Peyer's patch (tissue), 4 donors: ENCODE results near the gene RAD51. TPM values are rescaled to one million over a fixed set of nuclear protein-coding genes. Genes with fewer than 3 reads are reported as not detected.

Experiments
- DNase-seq, 3 donors: peaks; one replicate each; pipeline ENCODE4 v3.0.0-alpha.2; 2017 to 2019
- H3K27ac ChIP-seq, 4 donors: fragments of 200-600 bp; sonication (generic); one replicate each; pipeline ENCODE4 v1.5.1; 2016 to 2019
- H3K27me3 ChIP-seq, 2 donors: fragments of 200-600 bp; sonication (generic); one replicate each; pipeline ENCODE4 v1.5.1; 2019
- H3K36me3 ChIP-seq, 3 donors: fragments of 200-600 bp; sonication (generic); one replicate each; pipeline ENCODE4 v1.5.1; 2016 to 2019
- H3K4me1 ChIP-seq, 4 donors: fragments of 200-600 bp; sonication (generic); one replicate each; pipeline ENCODE4 v1.5.1; 2016 to 2019
- H3K4me3 ChIP-seq, 4 donors: fragments of 200-600 bp; sonication (generic); 1 replicate in 3 of 4; 2 replicates in 1 of 4; pipeline ENCODE4 v1.5.1; 2016 to 2019; ENCODE audit warnings: mild to moderate bottlenecking in 1 of 4
- H3K9me3 ChIP-seq, 4 donors: fragments of 200-600 bp; sonication (generic); one replicate each; pipeline ENCODE4 v1.5.1; 2016 to 2019; ENCODE audit warnings: mild to moderate bottlenecking in 1 of 4
- POLR2A ChIP-seq, 2 donors: fragments of 450-650 bp; IDR thresholded peaks; one replicate each; pipeline ENCODE4 v1.5.1; 2017; ENCODE audit warnings: antibody characterized with exemption in 2 of 2, mild to moderate bottlenecking in 2 of 2, moderate library complexity in 2 of 2
- total RNA-seq, 4 donors: library from RNA; depleted of rRNA; stranded (reverse); fragments of >200 nt; gene quantifications; one replicate each; pipeline ENCODE4 v1.1.0, GENCODE V29; 2016
- TF ChIP-seq, protein P1 (sequence below), 6 experiments: fragments of 450-650 bp in 4 of 6; fragments of 200-600 bp in 2 of 6; sonication (generic) in 1 of 6; IDR thresholded peaks; one replicate each; pipeline ENCODE4 v1.5.1; 2017 to 2019; ENCODE audit warnings: antibody characterized with exemption in 6 of 6, mild to moderate bottlenecking in 3 of 6, moderate library complexity in 1 of 6

Gene RAD51
- total RNA-seq, 4 donors from 2014 or later: 1.1 to 7.4 (median 1.2) TPM; not detected in 1

GRCh38 chr15:40743485-40743901 lies 48.5 kb downstream of the RAD51 start:
- H3K27ac ChIP-seq: peak overlapping the region in 3 of 4 donors; percentile 52 to 85 (median 60)
- no peaks in the 10 kb centered on the region for H3K27me3 ChIP-seq
- H3K4me1 ChIP-seq: peaks cover 0 to 27% (median 2%) of the 10 kb centered on the region in 4 donors
- no peak for TF ChIP-seq POLR2A (IDR thresholded peaks at IDR 0.05)
- TF ChIP-seq, protein P1, sequence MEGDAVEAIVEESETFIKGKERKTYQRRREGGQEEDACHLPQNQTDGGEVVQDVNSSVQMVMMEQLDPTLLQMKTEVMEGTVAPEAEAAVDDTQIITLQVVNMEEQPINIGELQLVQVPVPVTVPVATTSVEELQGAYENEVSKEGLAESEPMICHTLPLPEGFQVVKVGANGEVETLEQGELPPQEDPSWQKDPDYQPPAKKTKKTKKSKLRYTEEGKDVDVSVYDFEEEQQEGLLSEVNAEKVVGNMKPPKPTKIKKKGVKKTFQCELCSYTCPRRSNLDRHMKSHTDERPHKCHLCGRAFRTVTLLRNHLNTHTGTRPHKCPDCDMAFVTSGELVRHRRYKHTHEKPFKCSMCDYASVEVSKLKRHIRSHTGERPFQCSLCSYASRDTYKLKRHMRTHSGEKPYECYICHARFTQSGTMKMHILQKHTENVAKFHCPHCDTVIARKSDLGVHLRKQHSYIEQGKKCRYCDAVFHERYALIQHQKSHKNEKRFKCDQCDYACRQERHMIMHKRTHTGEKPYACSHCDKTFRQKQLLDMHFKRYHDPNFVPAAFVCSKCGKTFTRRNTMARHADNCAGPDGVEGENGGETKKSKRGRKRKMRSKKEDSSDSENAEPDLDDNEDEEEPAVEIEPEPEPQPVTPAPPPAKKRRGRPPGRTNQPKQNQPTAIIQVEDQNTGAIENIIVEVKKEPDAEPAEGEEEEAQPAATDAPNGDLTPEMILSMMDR (IDR thresholded peaks at IDR 0.05): no peak
- DNase-seq: peak in 2 of 3 donors; percentile 57 to 73
- H3K9me3 ChIP-seq: no peaks in the 10 kb centered on the region
- peaks cover 0 to 78% (median 0%) of the 10 kb centered on the region in 3 donors for H3K36me3 ChIP-seq
- H3K4me3 ChIP-seq: no peak overlapping the region

GRCh38 chr15:40743921-40744814 lies 49.2 kb downstream of the RAD51 start:
- Histone ChIP-seq H3K27ac (peak overlapping the region in 3 of 4 donors; percentile 52 to 85 (median 60)), H3K4me1 (peaks cover 0 to 29% (median 2%) of the 10 kb centered on the region in 4 donors), H3K27me3 (no peaks in the 10 kb centered on the region), H3K36me3 (peaks cover 0 to 74% (median 0%) of the 10 kb centered on the region in 3 donors), H3K9me3 (no peaks in the 10 kb centered on the region), H3K4me3 (no peak overlapping the region)
- TF ChIP-seq, protein P1 (IDR thresholded peaks at IDR 0.05): no peak
- TF ChIP-seq POLR2A (IDR thresholded peaks at IDR 0.05): no peak
- DNase-seq: peak in 2 of 3 donors; percentile 52 to 71

- Histone ChIP-seq H3K9me3 (no peaks in the 10 kb centered on the region), H3K4me1 (peaks cover 0 to 29% (median 2%) of the 10 kb centered on the region in 4 donors), H3K27me3 (no peaks in the 10 kb centered on the region), H3K36me3 (peaks cover 0 to 68% (median 0%) of the 10 kb centered on the region in 3 donors), H3K4me3 (no peak overlapping the region), H3K27ac (peak overlapping the region in 3 of 4 donors; percentile 52 to 85 (median 60))
- no peak for DNase-seq
- no peak for TF ChIP-seq POLR2A (IDR thresholded peaks at IDR 0.05)
- TF ChIP-seq, protein P1 (IDR thresholded peaks at IDR 0.05): no peak
Observed at GRCh38 chr15:40744815-40745152, 49.8 kb downstream of the RAD51 start.

DNA sequence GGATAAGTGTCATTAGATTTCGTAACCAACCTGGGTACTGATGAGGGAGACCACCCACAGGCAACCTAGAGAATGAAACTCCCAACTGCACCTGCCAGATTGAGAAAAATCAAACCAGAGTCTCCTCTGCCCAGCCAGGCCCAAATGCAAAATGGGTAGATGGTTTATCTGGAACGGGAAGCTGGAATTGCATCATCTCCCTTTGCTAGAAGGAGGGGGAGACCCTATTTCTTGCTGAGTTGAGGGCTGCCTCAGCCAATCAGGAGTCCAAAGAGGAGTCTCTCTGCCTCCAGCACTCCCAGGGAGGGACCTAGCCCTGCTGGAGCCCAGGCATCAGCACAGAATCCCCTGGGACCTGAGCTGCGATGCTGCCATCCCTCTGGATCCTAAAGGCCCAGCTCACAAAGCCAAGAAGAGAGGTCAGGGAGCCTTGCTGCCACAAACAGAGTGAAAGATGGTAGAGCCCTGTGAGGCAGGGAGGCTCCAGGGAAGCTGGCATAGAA lies 52.0 kb downstream of the RAD51 start:
- Histone ChIP-seq H3K4me1 (peaks cover 0 to 37% (median 2%) of the 10 kb centered on the region in 4 donors), H3K4me3 (peak overlapping the region in 1 of 4 donors; percentile 3), H3K36me3 (peaks cover 0 to 64% (median 0%) of the 10 kb centered on the region in 3 donors), H3K27me3 (no peaks in the 10 kb centered on the region), H3K27ac (peak overlapping the region in 1 of 4 donors; percentile 81), H3K9me3 (no peaks in the 10 kb centered on the region)
- no peak for DNase-seq
- TF ChIP-seq, protein P1 (IDR thresholded peaks at IDR 0.05): no peak
- no peak for TF ChIP-seq POLR2A (IDR thresholded peaks at IDR 0.05)

DNA sequence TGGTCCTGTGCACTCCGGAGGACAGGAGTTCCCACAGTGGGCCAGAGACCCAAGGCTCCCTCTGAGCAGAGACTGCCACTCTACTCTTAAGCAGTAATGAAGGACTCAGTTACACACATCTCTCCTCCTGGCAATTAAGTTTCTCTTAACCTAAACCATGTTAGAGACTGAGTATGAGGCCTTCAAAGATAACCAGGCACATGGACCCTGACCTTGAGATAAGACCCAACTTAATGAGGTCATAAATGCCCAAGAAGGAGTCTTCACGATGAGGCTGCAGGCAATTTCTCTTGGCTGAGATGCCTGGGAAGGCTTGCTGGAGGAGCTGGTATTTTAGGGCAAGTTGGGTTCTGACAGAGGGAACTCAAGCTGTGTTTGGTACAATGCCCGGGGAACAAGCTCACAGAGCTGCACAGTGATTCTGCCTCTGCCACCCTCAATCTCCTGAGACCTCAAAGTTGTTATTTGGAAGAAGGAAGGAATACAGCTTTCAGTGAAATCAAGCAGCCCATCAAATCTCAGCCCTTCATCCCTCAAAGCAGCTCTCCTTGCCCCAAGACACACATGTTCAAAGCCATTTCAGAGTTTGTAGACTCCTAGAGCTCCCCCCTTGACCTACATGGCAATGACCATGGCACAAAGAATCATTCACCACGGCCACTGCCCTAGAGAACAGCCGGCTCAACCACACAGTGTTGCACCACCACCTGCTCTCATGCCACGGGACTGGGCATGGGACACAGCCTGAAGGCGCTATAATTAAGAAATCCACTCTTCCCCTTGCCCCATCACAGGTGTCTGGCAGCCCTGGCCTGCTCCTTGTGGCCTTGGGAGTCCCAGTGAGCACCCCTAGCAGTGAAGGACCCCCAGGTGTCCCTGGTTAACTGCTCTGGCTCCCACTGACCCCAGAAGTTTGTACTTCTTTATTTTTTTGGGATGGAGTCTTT lies 53.0 kb downstream of the RAD51 start:
- no peak overlapping the region for H3K4me3 ChIP-seq
- H3K36me3 ChIP-seq: peaks cover 0 to 59% (median 0%) of the 10 kb centered on the region in 3 donors
- TF ChIP-seq, protein P1 (IDR thresholded peaks at IDR 0.05): no peak
- TF ChIP-seq POLR2A (IDR thresholded peaks at IDR 0.05): no peak

More for the DNA sequence above, 53.0 kb downstream of the RAD51 start:
- Histone ChIP-seq H3K27me3 (no peaks in the 10 kb centered on the region), H3K4me1 (peaks cover 0 to 45% (median 2%) of the 10 kb centered on the region in 4 donors), H3K9me3 (no peaks in the 10 kb centered on the region), H3K27ac (peak overlapping the region in 2 of 4 donors; percentile 32 to 81)
- DNase-seq: peak in 1 of 3 donors; percentile 75
